ENCODE results near the gene AFP.

The AFP gene

GRCh38 chr4:73460913-73461522 lies 25.0 kb downstream of the AFP start:
- DNase-seq: no peak

GRCh38 chr4:73468170-73468569 lies 32.1 kb downstream of the AFP start:
- DNase-seq: no peak

GRCh38 chr4:73470728-73471127 lies 34.7 kb downstream of the AFP start:
- DNase-seq: no peak

GRCh38 chr4:73477176-73477575 lies 41.2 kb downstream of the AFP start:
- DNase-seq: no peak

GRCh38 chr4:73479323-73479722 lies 43.3 kb downstream of the AFP start:
- DNase-seq: no peak

- DNase-seq: no peak
Observed at GRCh38 chr4:73481358-73481757, 45.3 kb downstream of the AFP start, which contains the start of gene AFM. Gene AFM (plus strand): TSS chr4:73481745. CDS start chr4:73481776, 31 bp downstream.

- no peak for DNase-seq
Observed at GRCh38 chr4:73485085-73485484, 49.1 kb downstream of the AFP start.

- DNase-seq: no peak
Observed at GRCh38 chr4:73485596-73485995, 49.6 kb downstream of the AFP start.

GRCh38 chr4:73486497-73486896 lies 50.5 kb downstream of the AFP start:
- DNase-seq: no peak

- no peak for DNase-seq
Observed at GRCh38 chr4:73487233-73487632, 51.2 kb downstream of the AFP start.

GRCh38 chr4:73499996-73500765 lies 64.2 kb downstream of the AFP start:
- no peak for DNase-seq

- no peak for DNase-seq
Observed at GRCh38 chr4:73501664-73502265, 65.7 kb downstream of the AFP start.

- no peak for DNase-seq
Observed at GRCh38 chr4:73505567-73505966, 69.5 kb downstream of the AFP start.
